ENCODE measurements around the gene CSMD2. TPM values are rescaled to one million over a fixed set of nuclear protein-coding genes. Genes with fewer than 3 reads are reported as not detected.

The CSMD2 gene
- total RNA-seq, 2 experiments from 2014 or later, result not detected

GRCh38 chr1:33849211-33849610 lies 315.8 kb downstream of the CSMD2 start:
- ChIA-PET POLR2A (no interaction called here), CTCF (no interaction called here)
- Mint-ChIP-seq H3K4me1 (no peaks in the 10 kb centered on the region), H3K36me3 (ENCODE audit: low read depth) (no peaks in the 10 kb centered on the region), H3K27me3 (peaks cover 13% of the 10 kb centered on the region), H3K9me3 (ENCODE audit: low read depth) (no peaks in the 10 kb centered on the region), H3K4me3 (no peak overlapping the region), H3K27ac (no peak overlapping the region)
- no peak for DNase-seq
- peak; percentile 69 for ATAC-seq
- intact Hi-C loops (cut with DNase I, micrococcal nuclease), result no loop called here

- Mint-ChIP-seq H3K4me1 (no peaks in the 10 kb centered on the region), H3K4me3 (no peak overlapping the region), H3K27me3 (peaks cover 10% of the 10 kb centered on the region), H3K36me3 (ENCODE audit: low read depth) (no peaks in the 10 kb centered on the region), H3K9me3 (ENCODE audit: low read depth) (no peaks in the 10 kb centered on the region), H3K27ac (no peak overlapping the region)
- ChIA-PET CTCF (no interaction called here), POLR2A (no interaction called here)
- DNase-seq (no peak), ATAC-seq (no peak)
- intact Hi-C loops (cut with DNase I, micrococcal nuclease), result no loop called here
Observed at GRCh38 chr1:33848205-33848937, 316.7 kb downstream of the CSMD2 start.

- Mint-ChIP-seq H3K27me3 (peaks cover 3% of the 10 kb centered on the region), H3K27ac (no peak overlapping the region), H3K4me3 (no peak overlapping the region), H3K36me3 (ENCODE audit: low read depth) (no peaks in the 10 kb centered on the region), H3K4me1 (no peaks in the 10 kb centered on the region), H3K9me3 (ENCODE audit: low read depth) (no peaks in the 10 kb centered on the region)
- ATAC-seq (no peak), DNase-seq (no peak)
- POLR2A ChIA-PET, result no interaction called here
- CTCF ChIA-PET, result no interaction called here
- intact Hi-C loops (cut with DNase I, micrococcal nuclease), result no loop called here
Observed at GRCh38 chr1:33846861-33847260, 318.2 kb downstream of the CSMD2 start.

GRCh38 chr1:33844166-33844565 lies 320.9 kb downstream of the CSMD2 start:
- Mint-ChIP-seq H3K9me3 (ENCODE audit: low read depth) (no peaks in the 10 kb centered on the region), H3K36me3 (ENCODE audit: low read depth) (no peaks in the 10 kb centered on the region), H3K4me3 (no peak overlapping the region), H3K4me1 (no peaks in the 10 kb centered on the region), H3K27me3 (peaks cover 4% of the 10 kb centered on the region), H3K27ac (no peak overlapping the region)
- intact Hi-C loops (cut with DNase I, micrococcal nuclease), result no loop called here
- ChIA-PET CTCF (no interaction called here), POLR2A (no interaction called here)
- ATAC-seq, result no peak
- no peak for DNase-seq

- CTCF ChIA-PET, result interaction anchor here (0.5 kb wide), 1 partner anchor 62 kb away, joined by 3 read pairs; no protein-coding TSS in a partner anchor
Observed at GRCh38 chr1:33842348-33842747, 322.7 kb downstream of the CSMD2 start.

GRCh38 chr1:33841494-33841893 lies 323.5 kb downstream of the CSMD2 start:
- no peaks in the 10 kb centered on the region for H3K36me3 Mint-ChIP-seq (ENCODE audit: low read depth)
- intact Hi-C loops (cut with DNase I, micrococcal nuclease), result no loop called here
- POLR2A ChIA-PET, result no interaction called here

More at GRCh38 chr1:33842348-33842747, 322.7 kb downstream of the CSMD2 start:
- H3K4me1 Mint-ChIP-seq, result no peaks in the 10 kb centered on the region
- DNase-seq (no peak), ATAC-seq (no peak)
- H3K4me3 Mint-ChIP-seq, result no peak overlapping the region
- POLR2A ChIA-PET, result no interaction called here
- intact Hi-C loops (cut with DNase I, micrococcal nuclease), result no loop called here
- no peaks in the 10 kb centered on the region for H3K36me3 Mint-ChIP-seq (ENCODE audit: low read depth)
- H3K27ac Mint-ChIP-seq, result no peak overlapping the region
- H3K9me3 Mint-ChIP-seq (ENCODE audit: low read depth), result no peaks in the 10 kb centered on the region
- H3K27me3 Mint-ChIP-seq, result peaks cover 2% of the 10 kb centered on the region

GRCh38 chr1:33837635-33838034 lies 327.4 kb downstream of the CSMD2 start:
- Mint-ChIP-seq H3K36me3 (ENCODE audit: low read depth) (no peaks in the 10 kb centered on the region), H3K4me3 (no peak overlapping the region), H3K4me1 (no peaks in the 10 kb centered on the region), H3K27me3 (peaks cover 2% of the 10 kb centered on the region), H3K9me3 (ENCODE audit: low read depth) (peaks cover 5% of the 10 kb centered on the region), H3K27ac (no peak overlapping the region)
- intact Hi-C loops (cut with DNase I, micrococcal nuclease), result no loop called here
- DNase-seq (no peak), ATAC-seq (no peak)
- ChIA-PET CTCF (no interaction called here), POLR2A (no interaction called here)

More at GRCh38 chr1:33841494-33841893, 323.5 kb downstream of the CSMD2 start:
- no peaks in the 10 kb centered on the region for H3K4me1 Mint-ChIP-seq
- peaks cover 2% of the 10 kb centered on the region for H3K27me3 Mint-ChIP-seq
- no peak overlapping the region for H3K4me3 Mint-ChIP-seq
- DNase-seq (no peak), ATAC-seq (no peak)
- CTCF ChIA-PET, result no interaction called here
- no peak overlapping the region for H3K27ac Mint-ChIP-seq
- H3K9me3 Mint-ChIP-seq (ENCODE audit: low read depth), result peaks cover 5% of the 10 kb centered on the region

- no peak overlapping the region for H3K27ac Mint-ChIP-seq
- no peak for ATAC-seq
- H3K9me3 Mint-ChIP-seq (ENCODE audit: low read depth), result peaks cover 5% of the 10 kb centered on the region
- no peaks in the 10 kb centered on the region for H3K4me1 Mint-ChIP-seq
- H3K4me3 Mint-ChIP-seq, result no peak overlapping the region
- ChIA-PET POLR2A (no interaction called here), CTCF (interaction anchor here (0.6 kb wide), 1 partner anchor 15 kb away, joined by 3 read pairs; no protein-coding TSS in a partner anchor)
- intact Hi-C loops (cut with DNase I, micrococcal nuclease), result no loop called here
- no peaks in the 10 kb centered on the region for H3K36me3 Mint-ChIP-seq (ENCODE audit: low read depth)
- peaks cover 2% of the 10 kb centered on the region for H3K27me3 Mint-ChIP-seq
- no peak for DNase-seq
Observed at GRCh38 chr1:33836911-33837310, 328.1 kb downstream of the CSMD2 start.

- no peaks in the 10 kb centered on the region for H3K4me1 Mint-ChIP-seq
- DNase-seq, result no peak
- no peak overlapping the region for H3K27ac Mint-ChIP-seq
- CTCF ChIA-PET, result no interaction called here
- peaks cover 3% of the 10 kb centered on the region for H3K9me3 Mint-ChIP-seq (ENCODE audit: low read depth)
- no peak for ATAC-seq
- H3K36me3 Mint-ChIP-seq (ENCODE audit: low read depth), result no peaks in the 10 kb centered on the region
- intact Hi-C loops (cut with DNase I, micrococcal nuclease), result no loop called here
- H3K27me3 Mint-ChIP-seq, result peaks cover 7% of the 10 kb centered on the region
- no peak overlapping the region for H3K4me3 Mint-ChIP-seq
- POLR2A ChIA-PET, result no interaction called here
Observed at GRCh38 chr1:33828654-33829053, 336.4 kb downstream of the CSMD2 start.

- ATAC-seq, result no peak
- no peaks in the 10 kb centered on the region for H3K36me3 Mint-ChIP-seq (ENCODE audit: low read depth)
- no peak for DNase-seq
- H3K9me3 Mint-ChIP-seq (ENCODE audit: low read depth), result peaks cover 3% of the 10 kb centered on the region
- no peak overlapping the region for H3K4me3 Mint-ChIP-seq
- ChIA-PET POLR2A (no interaction called here), CTCF (no interaction called here)
- H3K27ac Mint-ChIP-seq, result no peak overlapping the region
- intact Hi-C loops (cut with DNase I, micrococcal nuclease), result no loop called here
- H3K27me3 Mint-ChIP-seq, result peaks cover 7% of the 10 kb centered on the region
- H3K4me1 Mint-ChIP-seq, result no peaks in the 10 kb centered on the region
Observed at GRCh38 chr1:33828059-33828458, 337.0 kb downstream of the CSMD2 start.

- H3K9me3 Mint-ChIP-seq (ENCODE audit: low read depth), result peaks cover 3% of the 10 kb centered on the region
- DNase-seq, result no peak
- peaks cover 12% of the 10 kb centered on the region for H3K27me3 Mint-ChIP-seq
- intact Hi-C loops (cut with DNase I, micrococcal nuclease), result no loop called here
- H3K36me3 Mint-ChIP-seq (ENCODE audit: low read depth), result no peaks in the 10 kb centered on the region
- no peaks in the 10 kb centered on the region for H3K4me1 Mint-ChIP-seq
- H3K4me3 Mint-ChIP-seq, result no peak overlapping the region
- no peak for ATAC-seq
- CTCF ChIA-PET, result no interaction called here
- H3K27ac Mint-ChIP-seq, result no peak overlapping the region
- POLR2A ChIA-PET, result no interaction called here
Observed at GRCh38 chr1:33826711-33827110, 338.3 kb downstream of the CSMD2 start.

GRCh38 chr1:33826311-33826710 lies 338.7 kb downstream of the CSMD2 start:
- intact Hi-C loops (cut with DNase I, micrococcal nuclease), result no loop called here
- no peaks in the 10 kb centered on the region for H3K36me3 Mint-ChIP-seq (ENCODE audit: low read depth)
- peaks cover 3% of the 10 kb centered on the region for H3K9me3 Mint-ChIP-seq (ENCODE audit: low read depth)
- DNase-seq (no peak), ATAC-seq (no peak)
- H3K27me3 Mint-ChIP-seq, result peaks cover 14% of the 10 kb centered on the region
- ChIA-PET CTCF (no interaction called here), POLR2A (no interaction called here)
- H3K27ac Mint-ChIP-seq, result no peak overlapping the region
- H3K4me1 Mint-ChIP-seq, result no peaks in the 10 kb centered on the region
- no peak overlapping the region for H3K4me3 Mint-ChIP-seq

Data from activated CD4-positive, alpha-beta T cell treated with anti-CD3 and anti-CD28 coated beads for 36 hours (primary cell).